NCI-H345 (cell line): ENCODE results near the gene PRKCZ.
"Not testable (repeated sequence)": the region's sequence is repeated elsewhere in the genome, so short reads cannot be mapped to it uniquely, and the experiment has no call there.

ENCODE experiments used
- DNase-seq: peaks from one replicate; lab custom pipeline; 2025; lab: John Stamatoyannopoulos, UW

Gene PRKCZ

GRCh38 chr1:2087766-2088165 is 37.6 kb downstream of the PRKCZ start:
- DNase-seq: no peak

- no peak for DNase-seq
Observed at GRCh38 chr1:2088458-2088857, 38.2 kb downstream of the PRKCZ start.

- no peak for DNase-seq
Observed at GRCh38 chr1:2089051-2089450, 38.8 kb downstream of the PRKCZ start.

- DNase-seq: no peak
Observed at GRCh38 chr1:2090216-2090890, 40.1 kb downstream of the PRKCZ start.

DNA sequence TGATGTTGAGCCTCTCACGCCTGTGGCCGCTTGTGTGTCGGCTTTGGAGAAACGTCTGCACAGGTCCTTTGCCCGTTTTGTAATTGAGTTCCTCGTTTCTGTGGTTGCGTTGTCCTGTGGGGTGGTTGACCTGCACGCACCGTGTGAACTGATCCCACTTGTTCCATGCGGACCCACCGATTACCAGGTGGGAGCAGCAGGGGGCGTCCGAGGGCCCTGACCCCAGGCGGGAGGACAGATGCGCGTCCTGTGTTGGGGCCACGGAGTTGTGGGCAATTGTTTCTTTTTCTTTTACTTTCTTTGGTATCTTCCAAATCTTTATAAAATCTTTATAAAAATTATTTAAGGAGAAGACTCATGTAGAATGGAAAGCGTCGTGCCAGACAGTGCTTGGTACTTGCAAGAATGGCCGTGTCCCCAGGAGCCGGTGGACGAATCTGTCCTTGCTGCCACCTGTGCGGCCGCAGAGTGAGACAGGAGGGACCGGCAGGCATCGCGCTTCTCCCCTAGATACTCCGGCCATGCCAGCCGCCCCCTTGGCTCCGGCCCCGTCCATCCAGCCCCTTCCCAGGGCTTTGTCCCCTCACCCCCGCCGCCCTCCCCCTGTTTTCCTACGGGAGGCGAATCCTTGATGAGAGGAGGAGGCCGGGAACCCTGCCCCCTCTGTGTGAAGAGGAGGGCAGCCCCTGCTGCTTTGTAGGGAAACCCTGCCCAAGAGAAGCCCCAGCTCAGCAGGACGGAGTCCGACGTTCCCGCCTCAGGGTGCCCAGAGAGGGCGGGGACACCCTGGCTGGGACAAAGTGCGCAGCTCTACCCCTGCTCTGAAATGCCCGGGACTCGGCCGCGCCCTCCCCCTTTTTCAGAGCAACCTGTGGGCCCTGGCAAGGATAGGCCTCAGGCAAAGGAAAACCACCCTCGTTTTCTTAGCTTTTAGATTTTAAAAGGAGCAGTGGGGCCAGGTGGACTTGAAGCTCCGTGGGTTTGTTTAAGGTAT is 41.7 kb downstream of the PRKCZ start:
- DNase-seq: no peak

DNA sequence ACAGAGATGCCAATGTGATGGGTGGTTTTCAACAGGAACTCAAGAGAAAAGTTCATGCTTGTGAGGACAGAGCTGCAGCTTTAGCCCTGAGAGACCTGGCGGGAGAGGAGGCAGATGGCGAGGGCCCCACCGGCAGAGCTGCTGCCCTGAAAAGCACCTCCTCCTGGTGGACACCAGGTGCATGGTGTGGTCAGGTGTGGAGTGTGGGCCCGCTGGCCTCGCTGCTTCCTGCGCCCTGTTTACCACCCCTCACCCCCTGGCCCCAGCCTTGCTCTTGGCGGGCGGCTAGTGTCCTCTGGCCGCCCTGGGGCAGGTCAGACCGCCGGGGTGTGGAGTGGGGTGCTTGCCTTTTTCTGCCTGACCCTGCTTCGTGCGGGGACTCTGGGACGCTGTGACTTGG is 42.8 kb downstream of the PRKCZ start:
- no peak for DNase-seq

GRCh38 chr1:2093636-2094035 is 43.4 kb downstream of the PRKCZ start:
- no peak for DNase-seq

DNA sequence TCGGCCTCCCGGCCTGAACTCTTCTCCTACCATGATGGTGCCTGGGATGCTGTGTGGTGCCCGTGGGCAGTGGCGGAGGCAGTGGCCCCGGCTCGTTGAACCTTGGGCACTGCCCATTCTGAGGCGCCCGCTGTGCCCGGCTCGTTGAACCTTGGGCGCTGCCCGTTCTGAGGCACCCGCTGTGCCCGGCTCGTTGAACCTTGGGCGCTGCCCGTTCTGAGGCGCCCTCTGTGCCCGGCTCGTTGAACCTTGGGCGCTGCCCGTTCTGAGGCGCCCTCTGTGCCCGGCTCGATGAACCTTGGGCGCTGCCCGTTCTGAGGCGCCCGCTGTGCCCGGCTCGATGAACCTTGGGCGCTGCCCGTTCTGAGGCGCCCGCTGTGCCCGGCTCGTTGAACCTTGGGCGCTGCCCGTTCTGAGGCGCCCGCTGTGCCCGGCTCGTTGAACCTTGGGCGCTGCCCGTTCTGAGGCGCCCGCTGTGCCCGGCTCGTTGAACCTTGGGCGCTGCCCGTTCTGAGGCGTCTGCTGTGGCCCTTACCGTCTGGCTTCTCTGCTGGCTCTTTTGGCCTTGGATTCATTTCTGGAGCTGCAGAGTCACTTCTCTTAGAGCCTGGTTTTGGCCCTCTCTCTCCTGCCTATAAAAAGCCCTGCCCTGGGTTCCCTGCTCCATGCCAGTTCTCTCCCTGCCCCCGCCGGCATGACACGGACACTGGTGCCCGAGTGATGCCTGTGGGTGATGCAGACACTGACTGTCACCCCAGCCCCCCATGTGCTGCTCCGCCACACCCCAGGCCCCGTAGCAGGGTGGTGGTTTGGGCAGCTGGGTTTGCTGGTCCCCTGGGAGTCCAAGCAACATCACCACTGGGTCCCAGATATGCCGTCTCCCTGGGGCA is 44.3 kb downstream of the PRKCZ start:
- not testable (repeated sequence) for DNase-seq

- no peak for DNase-seq
Observed at GRCh38 chr1:2095394-2095793, 45.2 kb downstream of the PRKCZ start.

- no peak for DNase-seq
Observed at GRCh38 chr1:2095981-2096736, 45.9 kb downstream of the PRKCZ start.

DNA sequence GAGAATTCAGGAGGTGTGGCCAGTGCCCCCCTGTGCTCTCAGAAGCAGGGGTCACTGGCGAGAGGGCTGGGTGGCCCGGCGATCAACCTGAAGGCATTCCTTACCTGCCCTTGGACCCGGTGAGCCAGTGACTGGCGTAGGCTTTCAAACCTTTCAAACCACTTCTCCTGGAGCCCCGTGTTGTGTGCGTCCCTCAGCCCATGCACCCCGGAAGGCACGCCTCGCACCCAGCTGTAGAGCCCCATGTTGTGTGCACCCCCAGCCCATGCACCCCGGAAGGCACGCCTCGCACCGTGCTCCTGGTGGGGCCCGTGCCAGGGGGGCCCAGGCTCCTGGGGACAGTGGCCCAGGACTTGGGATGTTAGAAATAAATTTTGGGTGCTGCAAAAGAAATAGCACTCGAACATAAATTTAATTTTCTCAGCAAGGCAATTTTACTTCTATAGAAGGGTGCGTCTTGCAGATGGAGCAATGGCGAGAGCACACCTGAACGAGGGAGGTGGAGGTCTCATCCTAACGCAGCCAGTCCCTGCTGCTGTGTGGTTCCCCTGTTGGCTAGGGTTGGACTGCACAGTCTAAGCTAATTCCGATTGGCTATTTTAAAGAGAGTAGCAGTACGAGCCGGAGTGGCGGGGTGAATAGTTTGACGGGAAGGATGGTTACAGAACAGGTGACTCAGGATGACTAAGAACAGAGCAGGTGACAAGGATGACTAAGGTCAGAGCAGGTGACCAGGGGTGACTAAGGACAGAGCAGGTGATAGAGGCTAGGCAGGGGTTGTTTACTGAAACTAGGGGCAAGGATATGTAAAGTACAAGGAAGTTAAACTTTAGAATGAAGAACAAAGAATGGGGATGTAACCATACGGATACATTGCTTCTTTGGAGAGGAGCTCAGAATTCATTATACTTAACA is 47.4 kb downstream of the PRKCZ start:
- DNase-seq: no peak

DNA sequence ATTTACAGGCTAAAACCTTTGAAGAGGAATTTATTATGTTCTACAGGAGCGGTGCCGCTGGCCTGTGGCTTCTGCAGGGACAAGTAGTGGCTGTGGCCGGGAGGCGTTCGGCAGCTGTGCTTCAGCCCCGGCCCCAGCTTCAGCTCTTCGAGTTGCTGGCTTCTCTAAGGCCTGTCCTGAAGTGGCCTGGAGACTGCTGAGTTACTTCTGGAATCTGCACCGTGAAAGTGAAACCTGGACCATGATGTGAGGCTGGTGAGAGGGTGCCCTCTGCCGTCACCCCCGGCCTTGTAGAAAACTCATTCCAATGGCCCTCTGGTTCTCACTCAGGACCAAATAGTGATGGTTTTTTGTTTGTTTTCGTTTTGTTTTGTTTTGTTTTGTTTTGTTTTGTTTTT is 48.1 kb downstream of the PRKCZ start:
- no peak for DNase-seq

DNA sequence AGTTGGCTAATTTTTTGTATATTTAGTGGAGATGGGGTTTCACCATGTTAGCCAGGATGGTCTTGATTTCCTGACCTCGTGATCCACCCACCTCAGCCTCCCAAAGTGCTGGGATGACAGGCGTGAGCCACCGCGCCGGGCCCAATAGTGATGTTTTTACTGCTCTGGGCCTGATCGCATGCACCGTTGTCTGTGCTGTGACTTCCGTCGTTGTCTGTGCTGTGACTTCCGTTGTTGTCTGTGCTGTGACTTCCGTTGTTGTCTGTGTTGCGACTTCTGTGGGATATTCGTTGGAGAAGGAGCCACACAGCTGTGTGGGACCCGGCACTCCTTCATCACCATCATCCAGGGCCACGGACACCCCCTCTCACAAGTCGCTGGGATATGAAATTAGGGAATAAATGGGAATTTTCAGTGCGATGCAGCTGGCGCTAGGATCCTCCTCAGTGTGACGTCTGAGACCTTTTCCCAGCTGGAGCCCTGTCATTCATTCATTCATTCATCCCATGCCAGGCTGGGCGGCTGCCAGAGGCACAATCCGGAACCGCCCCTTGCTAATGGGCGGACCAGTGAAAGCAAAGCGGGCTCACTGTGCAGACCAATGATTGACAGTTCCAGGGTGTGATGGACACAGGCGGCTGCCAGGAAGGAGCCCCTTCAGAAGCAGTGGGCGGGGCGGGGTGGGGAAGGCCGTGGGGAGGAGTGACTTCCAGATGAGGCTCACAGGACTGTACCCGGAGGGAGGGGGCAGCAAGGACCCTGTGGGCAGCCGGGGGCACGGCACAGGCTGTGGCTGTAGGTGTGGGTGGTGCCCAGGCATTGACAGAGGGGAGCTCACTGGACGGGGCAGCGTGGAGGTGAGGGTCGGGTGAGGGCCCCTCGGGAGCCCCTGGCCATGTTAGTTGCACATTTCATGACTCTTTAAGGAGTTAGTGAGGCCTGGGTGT is 48.9 kb downstream of the PRKCZ start:
- no peak for DNase-seq

DNA sequence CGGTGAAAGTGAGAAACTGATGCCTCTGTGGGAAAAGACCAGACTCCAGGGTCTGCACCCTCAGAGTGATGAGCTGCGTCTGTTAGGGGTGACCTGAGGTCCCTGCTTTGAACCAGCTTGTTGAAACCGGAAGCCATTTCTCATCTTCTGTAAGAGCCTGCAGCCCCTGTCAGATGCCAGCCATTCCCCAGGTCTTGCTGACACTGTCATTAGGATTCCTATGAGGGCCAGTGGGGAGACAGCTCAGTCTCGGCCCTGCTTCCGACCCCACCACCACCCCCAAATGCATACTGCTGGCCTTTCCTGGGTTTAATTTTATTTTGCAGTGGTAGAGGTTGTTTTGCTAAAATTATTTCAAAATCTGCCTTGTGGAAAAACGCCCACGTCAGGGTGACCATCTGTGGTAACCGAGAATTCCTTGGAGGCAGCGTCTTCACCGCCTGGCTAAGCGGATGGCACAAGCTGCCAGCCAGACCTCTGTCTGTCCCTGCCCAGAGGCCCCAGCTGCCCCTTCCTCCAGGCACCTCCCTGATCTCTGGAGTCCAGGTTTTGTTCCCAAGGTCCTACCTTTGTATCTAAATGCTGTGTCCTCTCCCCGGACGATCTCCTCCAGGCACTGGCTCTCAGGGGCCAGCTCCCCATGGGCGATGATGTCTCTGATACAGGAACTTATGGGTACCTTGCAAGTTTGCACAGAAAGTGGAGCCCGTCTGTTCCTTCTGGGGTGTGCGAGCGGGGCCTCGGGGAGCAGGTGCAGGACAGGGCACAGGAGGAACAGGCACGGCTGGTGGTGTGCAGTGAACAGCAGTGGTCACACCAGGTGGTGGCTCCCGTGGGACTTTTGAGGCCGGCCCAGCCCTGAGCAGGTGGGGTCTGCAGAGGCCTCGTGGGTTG is 49.9 kb downstream of the PRKCZ start:
- DNase-seq: no peak

DNA sequence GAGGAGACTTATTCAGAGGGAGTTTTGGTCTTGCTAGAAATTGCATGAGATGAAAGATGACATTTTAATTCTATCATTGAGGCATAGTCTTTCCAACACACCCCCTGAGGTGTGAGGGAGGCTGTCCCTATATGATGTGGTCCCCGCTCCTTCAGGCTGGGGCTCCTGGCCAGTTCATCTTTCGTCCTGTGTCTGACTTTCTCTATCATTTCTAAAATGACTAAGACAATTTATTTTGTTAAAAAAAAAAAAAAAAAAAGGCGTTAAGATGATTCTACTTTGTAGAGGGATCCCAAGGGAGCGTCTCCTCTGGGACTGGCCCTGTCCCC is 50.5 kb downstream of the PRKCZ start:
- no peak for DNase-seq

DNA sequence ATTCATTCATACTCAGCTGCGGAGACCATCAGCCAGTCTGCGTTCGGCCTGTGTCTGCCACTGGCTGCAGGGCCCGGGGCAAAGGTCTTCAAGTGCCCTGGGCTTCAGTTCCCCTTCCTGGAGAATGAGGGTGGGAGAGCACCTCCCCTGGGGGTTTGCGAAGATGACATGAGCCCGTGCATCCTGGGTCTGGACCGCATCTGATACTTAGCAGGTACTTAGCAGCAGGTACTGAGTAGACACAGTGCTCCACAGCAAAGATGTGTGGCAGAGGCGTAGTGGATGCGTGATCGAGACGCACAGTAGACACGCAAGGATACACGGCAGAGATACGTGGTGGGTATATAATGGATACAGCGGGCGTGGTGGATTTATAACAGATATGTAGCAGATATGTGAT is 51.3 kb downstream of the PRKCZ start:
- no peak for DNase-seq

DNA sequence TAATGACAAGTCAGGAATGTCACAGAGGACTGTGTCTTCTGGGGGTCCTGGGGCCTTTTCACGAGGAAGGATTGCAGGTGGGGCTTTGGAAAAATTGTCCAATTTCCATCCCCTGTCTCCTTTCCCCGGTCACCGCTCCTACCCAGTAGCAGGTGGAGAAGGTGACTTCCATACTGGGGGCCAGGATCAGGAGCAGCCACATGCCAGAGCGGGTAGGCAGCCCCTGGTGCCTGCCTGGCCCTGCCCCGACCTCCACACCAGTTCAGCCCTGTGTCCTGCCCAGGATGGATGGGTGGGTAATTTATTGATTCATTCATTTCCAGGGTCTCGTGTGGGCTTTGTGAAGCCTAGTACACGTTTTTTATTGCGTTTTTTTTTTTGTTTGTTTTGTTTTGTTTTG is 51.7 kb downstream of the PRKCZ start:
- DNase-seq: no peak

- DNase-seq: no peak
Observed at GRCh38 chr1:2102753-2103152, 52.5 kb downstream of the PRKCZ start.
